Measurements from ENCODE around the gene PDIA5.

The PDIA5 gene

GRCh38 chr3:123032057-123032456 lies 34.8 kb upstream of the PDIA5 start:
- TF ChIP-seq CTCF (IDR thresholded peaks at IDR 0.05; ENCODE audit: low read depth, low read length) = no peak
- no peak for DNase-seq (ENCODE audit: extremely low read depth, low read depth)

- no peak for DNase-seq (ENCODE audit: extremely low read depth, low read depth)
- no peak for TF ChIP-seq CTCF (IDR thresholded peaks at IDR 0.05; ENCODE audit: low read depth, low read length)
Measured at GRCh38 chr3:123034120-123034519, 32.7 kb upstream of the PDIA5 start.

- no peak for DNase-seq (ENCODE audit: extremely low read depth, low read depth)
- TF ChIP-seq CTCF (IDR thresholded peaks at IDR 0.05; ENCODE audit: low read depth, low read length) = no peak
Measured at GRCh38 chr3:123034996-123035395, 31.8 kb upstream of the PDIA5 start.

- peak; percentile 30 for DNase-seq (ENCODE audit: extremely low read depth, low read depth)
- TF ChIP-seq CTCF (IDR thresholded peaks at IDR 0.05; ENCODE audit: low read depth, low read length) = no peak
Measured at GRCh38 chr3:123036352-123037014, 30.3 kb upstream of the PDIA5 start.

GRCh38 chr3:123037015-123037375 lies 29.8 kb upstream of the PDIA5 start:
- no peak for TF ChIP-seq CTCF (IDR thresholded peaks at IDR 0.05; ENCODE audit: low read depth, low read length)
- no peak for DNase-seq (ENCODE audit: extremely low read depth, low read depth)

GRCh38 chr3:123038751-123039150 lies 28.1 kb upstream of the PDIA5 start:
- DNase-seq (ENCODE audit: extremely low read depth, low read depth) = no peak
- no peak for TF ChIP-seq CTCF (IDR thresholded peaks at IDR 0.05; ENCODE audit: low read depth, low read length)

- no peak for TF ChIP-seq CTCF (IDR thresholded peaks at IDR 0.05; ENCODE audit: low read depth, low read length)
- no peak for DNase-seq (ENCODE audit: extremely low read depth, low read depth)
Measured at GRCh38 chr3:123039178-123039577, 27.6 kb upstream of the PDIA5 start.
